ENCODE data around the gene VSIR.

VSIR gene

DNA sequence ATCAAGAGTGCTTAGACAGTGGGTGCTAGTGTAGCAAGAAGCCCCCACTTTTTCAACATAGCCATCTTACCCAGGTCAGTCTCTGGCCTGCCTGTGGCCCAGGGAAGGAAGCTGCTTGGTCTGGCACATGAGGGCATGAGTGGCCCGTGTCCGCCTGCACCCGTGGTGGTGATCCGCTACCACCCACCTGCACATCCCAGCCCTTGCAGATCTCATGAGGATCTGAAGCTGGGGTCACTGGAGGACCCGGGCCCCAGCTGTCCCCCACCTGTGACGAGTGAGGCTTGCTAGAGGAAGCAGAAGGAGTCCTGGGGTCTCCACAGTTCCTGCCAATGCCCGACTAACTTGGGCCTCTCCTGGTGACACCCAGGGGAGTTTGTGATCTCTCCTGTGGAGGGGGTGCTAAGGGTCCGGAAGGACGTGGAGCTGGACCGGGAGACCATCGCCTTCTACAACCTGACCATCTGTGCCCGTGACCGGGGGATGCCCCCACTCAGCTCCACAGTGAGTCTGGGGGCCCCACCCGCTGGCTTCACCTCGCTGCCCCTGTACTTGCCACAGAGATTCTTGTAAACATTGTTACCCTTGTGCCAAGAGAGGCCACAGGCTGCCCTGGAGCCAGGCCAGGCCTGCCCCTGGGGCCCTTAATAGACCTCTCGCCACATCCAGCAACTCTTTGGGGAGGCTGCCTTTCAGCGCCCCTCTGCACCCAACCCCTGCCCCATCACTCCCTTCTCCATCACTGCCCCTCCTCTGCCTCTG lies 10.8 kb upstream of the VSIR start:
- DNase-seq (ENCODE audit: extremely low read depth in 1 of 2, low read depth in 1 of 2): no peak

DNA sequence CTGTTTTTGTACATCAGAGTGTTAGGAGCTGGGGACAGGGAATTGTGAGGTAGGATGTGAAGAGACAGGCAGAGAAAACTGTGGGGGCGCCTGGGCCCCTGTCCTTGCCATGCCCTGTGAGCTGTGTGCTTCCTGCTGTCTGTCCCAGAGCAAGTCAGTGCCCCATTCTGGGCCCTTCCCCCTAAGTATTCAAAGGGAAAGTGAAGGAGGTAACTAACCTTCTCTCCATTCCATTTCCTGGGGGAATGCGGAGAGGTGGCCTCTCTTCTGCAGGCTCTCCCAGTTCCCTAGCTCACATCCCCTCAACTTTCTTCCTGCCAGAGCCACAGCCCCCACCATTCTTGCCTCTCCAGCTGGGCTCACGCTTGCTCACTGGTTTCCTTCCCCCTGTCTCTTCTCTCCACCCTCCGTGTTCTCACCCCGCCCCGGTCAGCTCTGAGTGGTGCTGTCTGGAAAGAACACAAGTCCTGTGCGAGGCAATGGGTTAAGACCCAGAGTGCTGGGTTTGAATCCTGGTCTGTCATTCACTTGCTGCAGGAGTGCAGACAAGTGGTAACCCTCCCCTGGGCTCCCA lies 9.7 kb upstream of the VSIR start:
- DNase-seq (ENCODE audit: extremely low read depth in 1 of 2, low read depth in 1 of 2): no peak

DNA sequence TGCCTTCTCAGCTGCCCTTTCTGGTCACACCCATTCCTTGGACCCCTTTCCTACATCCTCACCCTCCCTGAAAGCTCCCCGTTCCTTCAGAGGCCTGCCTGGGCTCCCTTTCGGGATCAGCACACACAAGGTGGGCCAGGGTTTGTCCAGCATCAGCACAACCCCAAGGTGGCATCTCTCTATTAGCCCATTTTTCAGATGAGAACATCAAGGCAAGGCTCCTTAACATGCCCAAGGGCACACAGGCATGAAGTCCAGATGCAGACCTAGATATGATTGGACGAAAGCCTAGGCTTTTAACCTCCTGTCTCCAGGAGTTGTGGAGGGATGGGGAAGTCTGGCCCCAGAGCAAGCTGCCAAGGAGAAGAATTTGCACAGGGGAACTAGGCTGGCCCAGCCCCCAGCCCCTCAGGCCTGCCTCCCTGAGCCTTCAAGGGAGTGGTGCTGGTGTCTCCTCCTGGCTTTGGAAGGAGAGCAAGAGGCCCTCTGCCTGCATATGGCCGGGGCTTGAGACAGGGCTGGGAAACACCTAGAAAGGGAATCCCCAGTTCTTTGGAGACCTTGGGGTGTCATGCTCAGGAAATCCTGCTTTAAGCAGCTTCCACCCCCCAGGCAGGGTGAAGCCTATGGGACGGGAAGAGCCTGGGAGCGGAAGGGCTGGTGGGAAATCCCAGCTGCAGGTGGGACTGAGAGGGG lies 9.0 kb upstream of the VSIR start:
- DNase-seq (ENCODE audit: extremely low read depth in 1 of 2, low read depth in 1 of 2): no peak

DNA sequence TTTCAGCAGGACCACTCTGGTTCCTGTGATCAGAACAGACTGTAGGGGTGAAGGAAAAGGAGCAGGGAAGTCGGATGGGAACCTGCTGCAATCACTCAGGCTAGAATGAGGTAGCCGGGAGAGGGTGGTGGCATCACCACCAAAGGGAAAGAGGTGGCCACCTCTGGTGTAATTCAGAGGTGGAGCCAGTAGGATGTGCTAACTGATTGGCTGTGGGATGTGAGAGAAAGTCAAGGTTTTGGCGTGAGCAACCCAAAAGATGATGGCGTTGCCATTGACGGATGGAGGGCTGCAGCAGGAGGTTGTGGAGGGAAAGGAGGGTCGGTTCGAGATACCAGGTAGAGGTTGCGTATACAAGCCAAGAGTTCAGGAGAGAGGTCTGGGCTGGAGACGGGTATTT lies 7.4 kb upstream of the VSIR start:
- DNase-seq (ENCODE audit: extremely low read depth in 1 of 2, low read depth in 1 of 2): no peak

DNA sequence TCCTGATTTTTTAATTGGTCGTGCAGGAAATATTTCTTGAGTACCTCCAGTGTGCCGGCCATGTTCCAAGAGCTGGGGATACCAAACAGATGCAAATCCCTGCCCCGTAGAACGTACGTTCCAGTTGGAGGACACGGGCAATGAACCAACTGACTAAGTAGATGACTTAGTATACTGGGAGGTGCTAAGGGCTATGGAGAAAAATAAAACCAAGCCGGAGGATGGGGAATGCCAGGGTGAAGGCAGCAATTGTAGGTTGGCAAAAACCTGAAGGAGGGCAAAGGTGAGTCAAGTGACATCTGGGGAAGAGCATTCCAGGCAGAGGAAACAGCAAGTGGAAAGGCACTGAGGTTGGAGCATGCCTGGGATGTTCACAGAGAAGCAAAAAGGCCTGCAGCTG lies 6.8 kb upstream of the VSIR start:
- no peak for DNase-seq (ENCODE audit: extremely low read depth in 1 of 2, low read depth in 1 of 2)

DNA sequence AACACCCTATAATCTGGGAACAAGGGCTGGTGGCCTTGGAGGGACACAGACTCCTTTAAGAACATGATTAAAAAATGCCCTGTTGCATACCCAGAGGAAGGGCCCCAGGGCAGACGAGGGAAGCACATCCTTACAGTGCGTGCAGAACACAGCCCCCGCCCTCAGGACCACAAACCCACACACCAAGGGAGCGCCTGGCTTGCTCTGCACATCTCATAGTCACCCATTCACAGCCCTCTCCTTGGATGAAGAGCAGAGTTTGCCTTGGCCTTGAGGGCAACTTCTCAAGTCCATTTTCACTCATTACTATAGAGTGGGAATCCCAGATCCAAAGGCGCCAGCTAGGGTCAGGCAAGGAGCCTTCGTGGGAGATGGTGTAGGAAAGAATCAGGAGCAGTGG lies 6.3 kb upstream of the VSIR start:
- DNase-seq (ENCODE audit: extremely low read depth in 1 of 2, low read depth in 1 of 2): no peak

DNA sequence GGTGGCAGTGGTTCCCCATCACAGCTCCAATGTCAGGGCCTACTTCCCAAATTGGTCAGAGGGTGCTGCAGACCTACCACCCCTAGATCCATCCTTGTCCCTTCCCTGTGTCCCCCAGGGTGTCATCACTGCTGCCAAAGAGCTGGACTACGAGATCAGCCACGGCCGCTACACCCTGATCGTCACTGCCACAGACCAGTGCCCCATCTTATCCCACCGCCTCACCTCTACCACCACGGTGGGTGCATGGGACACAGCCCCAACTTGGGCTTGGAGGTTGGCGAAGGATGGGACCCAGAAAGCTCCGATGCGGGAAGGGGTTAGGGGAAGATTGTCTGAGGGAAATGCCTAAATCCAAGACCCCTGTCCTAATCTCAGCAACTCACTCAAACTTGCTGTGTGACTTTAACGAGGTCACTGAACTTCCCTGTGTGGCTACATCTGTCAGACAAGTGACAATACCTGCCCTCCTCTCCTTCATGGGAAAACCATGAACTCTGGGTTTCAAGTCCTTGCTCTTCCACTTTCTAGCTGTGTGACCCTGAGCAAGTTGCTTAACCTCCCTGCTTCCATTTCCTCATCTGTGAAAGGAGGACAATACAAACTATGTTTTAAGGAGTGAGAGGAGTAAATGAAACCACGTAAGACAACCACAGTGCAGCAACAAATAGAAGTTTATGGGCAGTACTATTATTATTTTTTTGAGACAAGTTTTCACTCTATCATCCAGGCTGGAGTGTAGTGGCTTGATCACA lies 4.9 kb upstream of the VSIR start:
- no peak for DNase-seq (ENCODE audit: extremely low read depth in 1 of 2, low read depth in 1 of 2)

DNA sequence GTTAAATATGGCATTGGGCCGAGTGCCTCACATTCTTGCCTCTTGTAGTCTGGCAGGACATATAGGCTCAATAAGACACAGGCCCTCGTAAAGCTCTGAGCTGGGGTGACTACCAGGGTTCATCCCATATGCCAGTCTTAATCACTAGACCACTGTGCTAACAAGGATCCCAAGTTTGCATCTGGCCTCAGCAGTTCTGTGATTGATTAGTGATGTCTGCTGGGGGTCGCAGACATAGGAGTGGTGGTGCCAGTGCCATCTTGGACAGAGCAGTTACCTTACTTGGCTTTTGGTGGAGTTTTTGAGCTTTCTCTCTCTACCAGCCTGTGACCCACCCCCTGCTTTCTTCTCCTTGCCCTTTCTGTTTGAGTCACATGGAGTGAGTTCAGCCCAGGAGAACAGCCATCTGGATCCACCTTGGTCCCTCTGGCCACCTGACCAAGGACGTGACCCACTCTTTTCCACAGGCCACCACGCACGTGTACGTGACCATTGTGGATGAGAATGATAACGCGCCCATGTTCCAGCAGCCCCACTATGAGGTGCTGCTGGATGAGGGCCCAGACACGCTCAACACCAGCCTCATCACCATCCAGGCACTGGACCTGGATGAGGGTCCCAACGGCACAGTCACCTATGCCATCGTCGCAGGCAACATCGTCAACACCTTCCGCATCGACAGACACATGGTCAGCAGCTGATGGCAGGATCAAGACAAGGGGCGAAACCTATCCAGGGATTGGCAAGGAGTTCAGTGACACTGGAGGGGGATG lies 4.1 kb upstream of the VSIR start:
- DNase-seq (ENCODE audit: extremely low read depth in 1 of 2, low read depth in 1 of 2): no peak

DNA sequence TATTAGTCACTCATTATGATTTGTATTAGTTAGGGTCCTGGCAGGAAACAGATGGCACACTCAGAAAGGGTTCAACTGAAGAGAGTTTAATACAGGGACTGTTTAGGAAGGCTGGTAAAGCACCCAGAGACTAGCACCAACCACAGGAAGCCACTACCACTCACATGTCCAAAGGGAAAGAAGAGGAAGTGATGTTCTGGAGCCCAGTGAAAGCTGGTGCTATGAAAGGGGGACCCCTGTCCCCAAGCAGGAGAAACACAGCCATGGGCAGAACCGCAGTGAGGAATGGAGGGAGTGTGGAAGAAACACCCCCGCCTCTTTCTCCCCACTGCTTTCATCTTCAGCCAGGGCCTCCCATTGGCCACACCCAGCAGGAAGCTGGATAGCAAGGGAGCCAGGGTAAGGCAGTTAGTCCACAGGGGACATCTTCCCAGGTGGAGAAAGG lies 3.2 kb upstream of the VSIR start:
- DNase-seq (ENCODE audit: extremely low read depth in 1 of 2, low read depth in 1 of 2): no peak

DNA sequence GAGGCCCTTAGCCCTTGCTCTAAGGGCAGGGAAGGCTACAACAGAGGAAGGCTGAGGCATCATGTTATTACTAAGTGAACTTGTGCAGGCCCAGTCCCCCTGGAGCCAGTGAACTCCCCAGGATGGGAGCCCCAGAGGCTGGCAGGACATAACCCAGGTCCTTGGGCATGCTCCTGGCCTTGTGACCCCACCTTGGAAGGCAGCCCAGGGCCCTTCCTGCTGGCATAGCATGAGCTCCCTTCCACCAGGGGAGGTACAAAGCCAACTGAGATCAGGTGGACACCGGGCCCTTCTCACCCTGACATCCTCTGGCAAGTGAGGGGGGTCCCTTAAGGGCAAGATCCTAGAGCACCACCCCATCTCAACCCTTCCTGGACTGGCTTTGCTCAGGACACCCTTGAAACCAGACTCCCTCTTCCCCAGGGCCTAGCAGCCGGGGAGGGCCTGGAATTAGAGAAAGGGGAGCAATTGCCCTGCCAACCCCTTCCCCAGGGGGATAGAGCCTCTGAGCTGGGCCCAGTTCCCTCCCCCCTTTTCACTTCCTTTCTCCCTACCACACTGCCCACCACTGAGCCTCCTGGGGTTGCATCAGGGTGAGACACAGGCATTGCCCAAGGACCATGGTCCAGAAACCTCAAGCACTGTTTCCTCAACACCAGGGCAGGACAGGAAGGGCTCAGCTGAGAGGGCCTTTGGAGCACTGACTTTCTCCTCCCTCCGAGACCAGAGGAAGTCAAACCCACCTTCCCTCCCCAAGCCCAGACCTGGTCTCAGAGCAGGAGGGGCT lies 1.8 kb upstream of the VSIR start:
- DNase-seq (ENCODE audit: extremely low read depth in 1 of 2, low read depth in 1 of 2): no peak

DNA sequence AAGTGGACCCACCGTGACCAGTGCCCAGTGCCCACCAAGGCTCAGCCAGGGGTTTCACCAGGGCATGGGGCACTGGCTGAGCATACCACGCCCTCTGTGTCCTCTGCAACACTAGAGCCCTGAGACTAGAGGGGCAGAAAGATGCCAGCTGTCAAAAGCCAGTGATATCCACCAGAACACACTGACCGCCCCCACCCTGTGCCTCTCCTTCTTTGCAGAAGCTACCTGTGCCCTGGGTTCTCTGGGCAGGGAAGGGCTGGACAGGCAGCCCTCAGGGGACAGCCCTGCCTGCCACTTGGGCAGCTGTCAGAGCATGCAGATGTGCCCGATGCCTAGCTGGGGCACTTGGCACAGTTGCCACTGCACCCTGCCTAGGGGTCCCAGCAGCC lies 494 bp downstream of the VSIR start:
- no peak for DNase-seq (ENCODE audit: extremely low read depth in 1 of 2, low read depth in 1 of 2)

DNA sequence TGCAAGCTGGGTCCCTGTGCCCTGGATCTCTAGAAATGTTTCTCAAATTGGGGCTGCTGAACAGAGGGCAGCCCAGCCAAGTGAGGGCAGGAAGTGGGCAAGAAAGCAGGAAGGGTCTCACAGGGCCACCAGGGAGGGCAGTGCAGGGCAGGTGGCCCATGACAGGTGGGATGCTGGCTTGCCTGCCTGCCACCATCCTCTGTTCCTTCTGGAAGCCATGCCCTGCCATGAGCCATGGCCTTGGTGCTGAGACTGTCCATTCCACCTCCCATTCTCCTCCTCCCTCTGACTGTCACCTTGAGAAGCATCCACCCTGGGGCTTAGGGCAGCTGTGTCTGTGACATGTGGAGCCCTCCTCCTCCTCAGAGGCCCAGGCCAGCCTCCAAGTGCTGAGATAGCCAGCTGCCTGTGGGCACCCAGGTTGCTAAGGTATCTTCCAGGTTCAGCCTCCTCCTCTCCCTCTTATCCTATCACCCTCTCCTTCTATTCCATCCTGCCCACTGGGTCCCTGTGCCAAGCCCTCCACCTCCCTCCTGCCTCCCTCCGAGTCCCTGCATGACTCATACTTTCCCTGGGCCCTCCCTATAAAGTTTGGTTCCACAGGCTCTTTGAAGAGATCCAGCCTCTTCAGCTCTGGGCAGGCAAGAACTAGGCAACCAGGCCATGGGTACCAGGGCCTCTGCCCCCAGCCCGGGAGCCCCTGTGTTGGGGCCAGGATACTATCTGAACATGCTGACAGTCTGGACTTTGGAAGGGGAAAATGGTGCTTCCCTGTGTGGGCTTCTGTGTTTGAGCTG lies 1.3 kb downstream of the VSIR start:
- DNase-seq (ENCODE audit: extremely low read depth in 1 of 2, low read depth in 1 of 2): no peak

DNA sequence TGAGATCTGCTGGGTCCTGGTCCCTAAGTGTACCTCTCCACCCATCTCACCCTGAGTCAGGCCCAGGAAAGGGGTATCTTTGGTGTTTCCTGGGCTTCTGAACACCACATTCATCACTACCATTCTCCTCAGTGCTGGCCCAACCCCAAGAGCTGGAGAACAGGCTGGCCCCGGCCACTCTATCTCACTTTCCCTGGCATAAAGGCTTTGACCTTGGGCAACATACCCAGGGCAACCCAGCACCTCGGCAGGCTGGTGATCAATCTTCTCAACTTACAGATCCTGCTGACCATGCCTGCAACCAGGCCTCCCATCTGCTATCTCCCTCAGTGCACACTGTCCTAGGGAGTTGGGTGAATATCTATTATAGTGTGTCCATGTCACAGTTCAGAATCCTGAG lies 2.1 kb downstream of the VSIR start:
- DNase-seq (ENCODE audit: extremely low read depth in 1 of 2, low read depth in 1 of 2): no peak

DNA sequence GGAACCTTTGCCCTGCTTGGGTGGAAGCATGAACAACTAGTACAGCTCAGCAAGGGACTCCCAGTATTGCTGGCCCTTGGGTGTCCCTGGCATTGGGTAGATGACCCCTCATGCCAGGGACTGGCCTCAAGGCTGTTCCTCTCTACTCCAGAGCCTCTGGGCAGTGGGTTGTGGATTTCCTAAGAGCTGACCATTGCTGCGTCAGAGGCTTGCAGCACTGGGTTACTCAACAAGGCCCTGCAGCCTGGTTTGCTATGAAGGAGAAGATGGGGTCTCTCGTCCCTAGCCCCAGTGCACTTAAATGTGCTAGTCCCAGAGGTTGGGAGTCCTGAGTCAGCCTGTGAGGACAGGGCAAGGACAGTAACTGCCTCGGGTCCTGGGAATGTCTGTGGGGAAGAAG lies 2.5 kb downstream of the VSIR start:
- no peak for DNase-seq (ENCODE audit: extremely low read depth in 1 of 2, low read depth in 1 of 2)

DNA sequence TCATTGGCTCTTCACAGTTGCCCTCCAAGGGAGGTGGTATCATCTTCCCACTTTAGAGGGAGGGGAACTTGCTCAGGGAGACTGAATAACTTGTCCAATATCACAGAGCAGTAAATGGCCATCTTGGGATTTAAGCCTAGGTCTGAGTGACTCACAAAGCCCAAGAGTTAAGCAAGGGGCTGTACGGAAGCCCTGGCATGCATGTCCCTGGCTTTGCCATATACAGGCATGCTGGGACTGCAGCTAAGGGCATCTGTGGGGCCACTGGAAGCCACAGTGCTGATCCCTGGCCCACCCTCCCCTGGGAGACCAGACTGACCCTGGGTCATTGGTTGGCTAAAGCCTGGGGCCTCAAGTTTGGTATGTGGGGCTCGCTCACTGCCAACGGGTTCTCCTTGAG lies 3.1 kb downstream of the VSIR start:
- no peak for DNase-seq (ENCODE audit: extremely low read depth in 1 of 2, low read depth in 1 of 2)

DNA sequence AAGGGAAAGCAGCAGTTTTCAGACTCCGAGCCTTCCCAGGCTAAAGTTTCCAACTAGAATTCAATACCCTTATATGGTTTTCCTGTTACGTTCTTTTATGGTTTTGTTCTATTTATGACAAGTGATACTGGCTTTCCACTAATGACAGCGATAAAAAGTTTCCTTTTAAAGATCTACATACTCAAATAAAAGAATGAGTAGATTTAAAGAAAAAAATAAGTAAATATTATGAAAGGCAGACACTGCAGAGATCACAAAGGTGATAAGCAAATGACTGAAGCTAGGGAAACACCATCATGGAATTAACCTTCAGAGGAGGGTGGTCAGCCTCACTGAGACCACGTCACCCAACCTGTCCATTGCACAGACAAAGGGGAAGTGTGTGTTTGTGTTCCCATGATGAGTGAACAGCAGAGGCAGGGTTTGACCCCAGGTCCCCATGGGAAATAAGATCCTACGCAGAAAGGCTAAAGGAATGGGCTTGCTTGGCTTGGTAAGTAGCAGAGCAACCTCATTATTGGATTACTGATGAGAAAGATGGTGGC lies 4.0 kb downstream of the VSIR start:
- DNase-seq (ENCODE audit: extremely low read depth in 1 of 2, low read depth in 1 of 2): no peak

DNA sequence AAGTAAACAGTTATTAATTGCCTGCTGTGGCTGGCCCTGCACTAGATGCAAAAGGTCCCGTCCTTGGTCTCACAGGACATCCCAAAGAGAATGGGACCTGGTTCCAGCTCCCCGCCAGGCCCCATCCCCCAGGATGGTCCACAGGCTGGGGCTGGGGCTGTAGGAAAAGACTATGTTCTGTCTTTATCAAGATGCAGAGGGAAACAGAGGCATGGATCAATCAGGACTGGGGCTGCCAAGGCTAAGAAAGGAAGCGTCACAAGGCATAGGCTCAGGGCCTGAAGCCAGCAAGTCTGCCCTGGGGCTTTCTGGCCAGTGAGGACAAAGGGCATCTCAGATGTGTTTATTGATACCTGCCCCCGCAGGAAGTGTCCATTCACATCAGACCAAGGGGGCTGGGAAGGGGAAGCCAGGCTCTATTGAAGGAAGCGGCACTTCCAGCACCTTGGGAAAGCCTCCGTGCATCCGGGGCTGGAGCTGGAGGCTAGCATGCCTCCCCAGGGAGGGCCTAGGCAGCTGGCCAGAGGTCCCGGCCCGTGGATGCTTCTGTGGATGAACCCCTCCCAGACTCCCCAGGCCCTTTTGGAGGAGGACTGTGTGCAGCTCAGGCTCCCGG lies 5.8 kb downstream of the VSIR start:
- DNase-seq (ENCODE audit: extremely low read depth in 1 of 2, low read depth in 1 of 2): no peak

DNA sequence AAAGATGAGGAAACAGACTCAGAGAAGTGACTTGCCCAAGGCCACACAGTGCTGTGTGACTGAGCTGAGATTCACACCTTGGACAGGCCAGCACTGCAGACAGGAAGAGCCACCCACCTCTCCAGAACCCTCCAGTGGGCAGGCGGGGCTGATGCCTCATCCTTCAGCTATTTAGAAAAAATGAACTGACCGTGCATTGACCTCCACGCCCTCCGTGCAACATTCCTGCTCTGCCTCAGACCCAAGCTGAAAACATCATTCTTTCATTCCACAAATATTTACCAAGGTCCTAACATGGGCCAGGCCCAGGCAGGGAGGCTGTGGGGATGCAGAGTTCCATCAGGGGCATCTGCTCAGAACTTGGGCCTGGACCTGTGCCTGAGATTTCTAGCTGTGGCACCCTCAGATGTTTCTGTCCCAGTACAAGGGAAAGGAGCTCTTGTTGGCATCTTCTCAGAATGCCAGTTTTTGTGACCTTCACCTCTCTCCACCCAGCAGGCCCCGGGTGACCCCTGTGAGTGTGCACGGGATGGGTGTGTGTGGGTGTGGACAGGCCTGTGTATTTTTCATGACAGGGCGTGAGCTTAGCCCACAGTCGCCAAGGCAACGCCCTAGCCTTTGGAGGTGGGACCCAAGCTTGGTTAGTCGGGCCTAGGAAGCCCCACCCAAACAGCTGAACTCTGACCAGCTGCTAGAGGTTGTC lies 6.5 kb downstream of the VSIR start:
- DNase-seq (ENCODE audit: extremely low read depth in 1 of 2, low read depth in 1 of 2): no peak
